GM18519 (cell line): Measurements from ENCODE around the gene DMBT1.

Experiments used
- ATAC-seq: cut with Tn5 transposase; IDR thresholded peaks from one replicate; pipeline ENCODE4 v1.9.1; 2021; ENCODE audit warnings: mild to moderate bottlenecking, moderate library complexity; ENCODE audit not compliant: unreplicated experiment, low FRiP score

Gene DMBT1

DNA sequence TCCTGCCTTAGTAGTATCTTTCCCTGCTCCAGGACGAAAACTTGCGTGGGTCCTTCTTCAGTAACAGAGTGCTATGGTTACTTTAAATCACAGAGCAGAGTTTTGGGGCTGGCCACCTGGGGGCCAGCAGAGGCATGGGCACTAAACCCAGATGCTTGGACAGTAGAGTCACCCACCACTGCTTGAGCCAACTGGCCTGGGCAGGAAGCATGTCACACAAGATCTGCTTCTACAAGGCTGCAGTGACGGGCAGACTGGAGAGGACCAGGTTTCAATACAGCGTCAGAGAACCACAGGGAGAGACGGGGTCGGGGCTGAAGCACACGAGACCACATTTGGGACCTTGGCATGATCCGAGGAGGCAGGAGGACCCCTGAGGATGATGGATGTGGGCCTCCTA lies 14.3 kb upstream of the DMBT1 start:
- no peak for ATAC-seq

DNA sequence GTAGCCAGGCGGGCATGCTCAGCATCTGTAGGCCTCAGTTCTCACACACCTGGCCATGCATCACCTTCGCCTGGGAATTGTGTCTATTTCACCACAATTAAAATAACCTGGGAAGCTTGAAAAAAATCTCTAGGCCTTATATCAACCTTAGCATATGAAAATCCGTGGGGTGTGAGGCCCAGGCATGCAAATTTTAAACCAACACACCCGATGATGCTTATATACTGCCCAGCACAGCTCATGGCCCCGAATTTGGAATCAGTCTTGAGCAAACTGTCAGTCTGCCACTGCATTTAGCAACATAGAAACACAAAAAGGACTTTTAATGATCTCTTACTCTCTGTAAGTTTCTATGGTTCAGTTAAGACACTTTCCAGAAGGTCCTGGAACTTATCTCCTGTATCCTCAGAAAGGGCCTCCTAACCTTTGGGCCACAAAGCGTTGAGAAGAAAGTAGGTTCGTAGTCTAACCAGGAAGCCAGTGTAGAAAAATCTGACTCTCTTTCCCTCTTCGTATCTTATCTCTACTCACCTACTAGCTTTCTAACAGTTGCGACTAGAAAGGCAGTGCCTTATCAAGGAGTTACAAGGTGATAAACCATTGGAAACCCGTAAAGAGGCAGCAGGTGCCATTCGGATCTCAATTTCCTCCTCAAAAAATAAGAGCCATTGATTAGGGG lies 12.0 kb upstream of the DMBT1 start:
- no peak for ATAC-seq

DNA sequence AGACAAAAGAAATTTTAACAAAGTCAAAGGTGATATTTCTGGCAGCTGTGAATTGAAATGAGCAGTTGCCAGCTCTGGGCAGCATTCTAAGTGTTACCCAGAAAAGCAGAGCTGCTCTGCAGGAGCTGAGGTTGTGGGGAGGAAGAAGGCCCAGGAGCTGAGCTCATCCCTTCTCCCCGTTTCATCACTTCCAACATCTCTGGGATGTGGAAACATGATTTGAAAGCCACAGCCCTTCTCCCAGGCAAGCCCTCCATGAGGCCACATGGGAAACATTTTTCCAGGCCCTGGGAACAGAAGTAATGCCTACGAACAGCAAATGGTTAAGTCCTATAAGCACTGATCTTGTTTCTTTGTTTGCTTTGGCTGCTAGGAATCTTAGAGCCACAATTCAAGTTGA lies 10.9 kb upstream of the DMBT1 start:
- no peak for ATAC-seq

DNA sequence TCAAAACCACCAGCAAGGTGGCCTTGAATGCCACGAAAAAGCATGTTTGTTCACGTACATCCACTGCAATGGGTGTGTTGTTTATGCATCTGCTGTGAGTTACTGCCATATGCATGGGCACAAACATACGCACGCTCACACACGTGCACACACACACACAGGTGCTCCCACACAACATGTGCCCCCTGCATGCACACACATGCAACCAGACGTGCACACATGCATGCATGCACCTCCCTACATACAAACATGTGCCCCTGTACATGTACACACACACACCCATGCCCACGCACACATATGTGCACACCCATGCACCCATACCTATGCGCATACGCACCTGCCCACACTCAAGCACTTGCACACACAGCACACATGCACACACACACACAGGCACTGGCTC lies 10.1 kb upstream of the DMBT1 start:
- no peak for ATAC-seq

DNA sequence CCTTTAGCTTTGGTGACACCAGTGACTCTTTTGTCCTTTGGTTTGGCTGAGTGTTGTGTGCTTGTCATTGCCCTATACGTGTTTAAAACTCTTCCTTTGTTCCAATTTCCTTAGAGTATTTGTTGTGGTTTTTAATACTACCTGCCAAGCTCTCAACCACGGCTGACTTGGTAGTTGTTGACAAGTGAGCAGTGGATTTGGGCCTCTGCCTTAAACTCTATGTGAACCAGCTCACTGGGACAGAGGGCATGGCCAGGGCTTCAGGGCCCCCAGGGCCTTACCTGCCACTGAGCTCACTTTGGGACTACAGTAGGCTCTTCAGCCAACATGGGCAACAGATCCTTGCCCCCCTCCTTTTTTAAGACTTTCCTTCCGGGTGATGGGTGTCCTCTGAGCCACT lies 9.6 kb upstream of the DMBT1 start:
- ATAC-seq = no peak

DNA sequence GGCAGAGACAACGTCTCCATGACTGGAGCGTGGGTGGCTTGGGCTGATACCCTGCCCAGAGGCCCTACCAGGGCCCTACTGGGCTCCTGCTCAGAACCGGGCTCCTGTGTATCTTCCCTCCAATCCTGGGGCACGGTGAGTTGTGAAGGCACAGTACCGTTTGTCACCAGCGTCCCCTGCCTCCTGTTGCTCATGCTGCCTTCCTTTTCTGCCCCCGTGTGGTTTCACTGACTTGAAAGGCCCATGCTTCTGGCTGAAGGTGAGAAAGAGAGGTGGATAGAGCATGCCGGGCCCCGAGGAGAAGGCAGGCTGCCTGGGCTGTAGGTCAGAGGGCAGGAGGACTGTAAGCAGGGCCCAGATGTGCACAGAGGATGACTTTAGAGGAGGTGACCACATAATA lies 9.1 kb upstream of the DMBT1 start:
- no peak for ATAC-seq

- ATAC-seq = no peak
Measured at GRCh38 chr10:122553341-122553740, 7.2 kb upstream of the DMBT1 start.

DNA sequence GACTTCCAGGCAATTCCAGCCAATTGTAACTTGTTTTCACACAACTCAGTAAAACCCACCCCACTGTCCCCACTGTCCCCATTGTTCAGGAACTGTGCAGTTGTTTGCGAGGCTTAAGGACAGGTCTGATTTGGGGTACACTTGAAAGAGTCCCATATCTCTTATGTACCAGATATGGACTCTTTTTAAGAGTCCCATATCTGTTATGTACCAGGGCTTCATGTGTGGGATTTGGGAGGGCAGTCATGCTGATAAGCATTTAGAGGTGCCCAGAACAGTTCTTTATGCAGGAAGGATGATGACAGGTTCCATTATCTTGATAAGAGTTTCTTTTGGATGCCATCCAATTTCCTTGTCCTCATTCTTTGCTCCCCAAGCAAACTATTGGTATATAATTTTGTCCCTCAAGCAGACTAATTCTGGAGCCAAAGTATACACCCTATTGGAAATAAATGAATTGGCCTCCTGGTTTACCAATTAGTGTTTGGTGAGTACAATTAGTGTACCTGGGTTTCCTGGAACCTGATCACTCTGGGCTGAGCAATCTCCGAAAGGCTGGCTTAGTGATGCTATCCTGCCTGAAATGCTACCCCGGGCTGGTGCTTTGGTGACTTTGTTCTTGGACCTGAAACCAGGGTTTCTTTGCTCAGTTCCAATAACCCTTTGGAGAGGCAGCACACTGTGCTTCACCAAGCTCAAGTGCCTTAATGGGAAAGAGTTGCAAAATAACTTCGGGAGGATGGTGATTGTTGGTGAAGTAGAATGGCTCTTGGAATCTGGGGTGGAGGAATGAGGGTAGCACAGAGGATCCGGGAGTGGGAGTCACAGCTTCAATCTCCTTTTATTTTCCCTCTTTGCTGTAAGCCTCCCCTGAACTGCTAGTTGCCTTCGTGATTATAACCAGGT lies 6.2 kb upstream of the DMBT1 start:
- ATAC-seq = no peak

- no peak for ATAC-seq
Measured at GRCh38 chr10:122555442-122555841, 5.1 kb upstream of the DMBT1 start.

- no peak for ATAC-seq
Measured at GRCh38 chr10:122557516-122557915, 3.0 kb upstream of the DMBT1 start.

GRCh38 chr10:122558452-122558851 lies 2.1 kb upstream of the DMBT1 start:
- no peak for ATAC-seq

DNA sequence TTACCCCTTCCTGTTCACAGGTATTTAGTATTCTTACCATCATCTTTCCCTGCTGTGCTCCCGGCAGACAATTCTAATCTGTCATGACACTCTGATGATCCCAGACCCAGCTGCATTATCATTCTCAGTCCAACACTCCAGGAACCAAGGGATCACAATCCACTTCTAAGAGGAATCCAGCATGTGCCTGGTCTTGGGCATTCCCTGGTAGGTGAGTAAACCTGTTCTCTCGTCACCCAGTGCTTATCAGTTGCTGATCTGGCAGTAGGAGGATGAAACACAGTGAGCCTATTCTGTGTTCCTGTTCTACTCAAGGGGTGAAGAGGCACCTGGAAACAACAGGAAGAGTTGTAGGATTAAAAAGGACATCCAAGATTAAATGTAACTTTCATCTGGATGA lies 1.3 kb upstream of the DMBT1 start:
- no peak for ATAC-seq

- no peak for ATAC-seq
Measured at GRCh38 chr10:122561212-122561611, 658 bp downstream of the DMBT1 start.

DNA sequence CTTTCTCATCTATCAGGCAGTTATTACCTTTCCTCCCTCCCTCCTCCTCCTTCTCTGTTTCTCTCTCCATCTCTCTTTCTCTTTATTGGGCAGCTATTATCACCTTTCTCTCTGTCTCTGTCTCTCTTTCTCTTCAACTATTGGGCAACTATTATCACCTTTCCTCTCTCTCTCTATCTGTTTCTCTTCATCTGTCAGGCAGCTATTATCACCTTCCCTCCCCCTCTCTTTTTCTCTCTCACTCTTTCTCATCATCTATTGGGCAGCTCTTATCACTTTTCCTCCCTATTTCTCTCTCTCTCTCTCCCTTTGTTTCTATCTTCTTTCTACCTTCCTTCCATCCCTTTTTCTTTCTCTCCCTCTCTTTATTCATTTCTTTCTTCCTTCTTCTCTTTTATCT lies 1.2 kb downstream of the DMBT1 start:
- no peak for ATAC-seq

DNA sequence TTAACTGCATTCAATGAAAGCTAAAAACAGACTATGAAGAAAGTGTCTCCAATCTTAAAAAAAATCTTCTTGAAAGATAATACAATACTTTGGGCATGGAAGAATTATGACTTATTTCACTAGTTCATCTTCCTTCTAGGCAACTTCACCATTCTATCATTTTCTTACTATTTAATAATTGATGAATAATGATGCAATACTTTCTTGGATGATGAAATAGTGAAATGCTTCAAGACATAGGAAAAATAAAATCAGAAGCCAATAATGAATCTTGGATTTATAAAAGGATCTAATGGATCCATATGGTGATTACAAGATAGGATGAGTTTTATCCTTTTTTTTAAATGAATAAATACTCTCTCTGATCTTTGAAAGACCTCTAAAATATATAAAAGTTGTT lies 4.4 kb downstream of the DMBT1 start:
- no peak for ATAC-seq

DNA sequence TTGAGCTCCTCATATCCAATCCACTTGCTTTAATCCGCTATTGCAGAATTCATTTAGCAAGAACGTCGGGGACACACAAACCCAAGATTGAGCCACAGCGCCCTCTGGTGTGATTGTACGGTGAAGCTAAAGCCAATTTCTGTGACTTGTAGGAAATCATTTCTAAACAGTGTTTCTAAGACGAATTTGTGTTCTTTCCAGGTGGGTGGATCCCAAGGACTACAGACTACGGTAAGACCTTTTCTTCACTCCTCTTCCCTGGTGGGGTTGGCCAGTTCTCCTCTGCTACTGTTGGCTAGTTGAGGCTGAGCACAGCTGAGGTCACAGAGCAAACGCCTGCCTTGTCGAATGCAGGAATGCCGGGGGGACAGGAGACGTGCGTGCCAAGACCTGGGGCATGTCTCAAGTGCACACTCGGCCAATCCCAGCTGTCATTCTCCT lies 5.2 kb downstream of the DMBT1 start:
- ATAC-seq = no peak

DNA sequence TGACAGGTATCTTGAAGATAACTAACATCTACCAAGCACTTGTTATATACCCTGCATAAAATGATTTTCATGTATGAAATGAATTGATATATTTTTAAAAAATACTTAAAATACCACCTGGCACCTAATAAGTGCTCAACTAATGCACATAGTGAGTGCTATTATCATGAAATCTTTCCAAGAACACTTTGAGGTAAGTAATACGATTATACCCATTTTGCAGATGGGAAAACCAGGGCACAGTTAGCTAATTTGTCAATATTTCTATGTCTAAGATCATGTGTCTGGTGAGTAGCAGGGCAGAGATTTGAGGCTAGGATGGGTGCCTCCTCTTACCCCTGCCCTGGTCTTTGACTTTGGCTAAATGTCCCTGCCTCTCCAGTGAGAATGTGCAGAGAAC lies 6.1 kb downstream of the DMBT1 start:
- ATAC-seq = no peak

DNA sequence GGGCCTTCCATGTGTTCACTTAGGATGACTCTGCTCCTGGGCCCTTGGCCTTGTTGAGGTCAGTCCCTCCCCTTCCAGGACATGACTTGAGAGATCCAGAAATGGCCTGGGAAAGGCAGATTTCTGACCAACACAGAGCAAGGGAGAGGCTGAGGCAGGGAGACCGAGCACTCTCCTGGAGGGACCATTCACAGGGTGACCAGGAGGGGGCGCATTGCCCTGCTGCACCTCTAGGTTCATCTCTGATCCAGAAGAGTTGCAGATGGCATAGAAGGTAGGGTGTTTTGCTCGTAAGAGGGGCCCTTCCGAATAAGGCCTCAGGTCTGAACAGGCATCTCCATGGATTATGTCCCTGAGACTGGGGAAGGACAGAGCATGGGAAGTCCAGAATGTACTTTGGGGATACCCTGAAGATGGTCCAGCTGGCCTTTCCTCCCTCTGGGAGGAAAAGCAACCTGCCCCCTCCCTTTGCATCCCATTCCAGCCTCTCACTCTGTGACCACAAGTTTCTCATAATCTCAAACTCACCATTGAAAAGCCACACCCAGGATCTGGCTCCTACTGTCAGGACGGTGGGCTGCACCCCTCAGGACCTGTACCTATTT lies 6.6 kb downstream of the DMBT1 start:
- ATAC-seq = no peak

- ATAC-seq = no peak
Measured at GRCh38 chr10:122568551-122568950, 8.0 kb downstream of the DMBT1 start.

GRCh38 chr10:122570920-122571319 lies 10.4 kb downstream of the DMBT1 start:
- ATAC-seq = no peak

DNA sequence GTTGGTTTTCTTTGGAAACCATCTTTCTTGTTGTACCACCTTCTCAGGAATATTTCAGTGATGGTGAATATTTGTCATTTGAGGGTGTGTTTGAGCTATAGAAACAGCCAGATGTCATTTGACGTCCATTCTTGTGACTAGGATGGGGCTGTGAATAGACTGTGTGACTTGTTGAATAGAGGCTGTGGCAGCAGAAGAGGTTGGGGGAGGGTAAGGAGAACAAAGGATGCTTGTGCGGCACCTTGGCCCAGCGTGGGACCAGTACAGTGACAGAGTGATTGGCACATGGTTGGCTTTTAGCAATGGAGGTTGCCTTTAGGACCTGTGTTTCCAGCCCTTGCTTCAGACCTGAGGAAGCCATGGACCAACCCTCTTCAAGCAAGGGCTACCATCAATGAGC lies 11.3 kb downstream of the DMBT1 start:
- ATAC-seq = no peak

DNA sequence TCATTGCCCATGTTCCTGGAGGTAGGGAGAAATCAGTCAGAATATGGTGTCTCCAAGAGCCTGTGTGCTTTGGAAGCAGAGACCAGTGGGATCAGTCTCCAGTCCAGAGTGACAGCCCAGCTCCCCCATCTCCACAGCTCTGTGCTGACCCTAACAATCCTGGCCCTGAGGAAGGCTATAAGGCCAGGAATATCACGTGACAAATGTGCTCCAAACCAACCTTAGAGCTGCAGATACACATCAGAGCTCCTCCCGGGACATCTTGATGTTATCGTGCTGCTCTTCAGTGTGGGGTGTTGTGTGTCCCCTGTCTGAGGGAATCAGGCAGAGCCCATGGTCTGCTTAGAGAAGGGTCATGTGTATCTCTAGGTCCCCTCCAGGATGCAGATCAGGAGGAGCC lies 15.2 kb downstream of the DMBT1 start:
- no peak for ATAC-seq
